HCT116 (cell line): ENCODE data around the gene TLCD5. TPM values are rescaled to one million over a fixed set of nuclear protein-coding genes. Genes with fewer than 3 reads are reported as not detected.
A peak's percentile ranks its signal among the peaks of the same experiment; 100 is the strongest.

Experiments used
- ATAC-seq: fragments of 200-7000 bp; cut with Tn5 transposase; 2 replicates; pipeline ENCODE4 v1.9.1; 2020; ENCODE audit warnings: mild to moderate bottlenecking, moderate library complexity
- BruUV-seq: library from RNA; stranded (reverse); fragments of 400-500 nt; replicated peaks from 2 replicates; lab custom pipeline; 2021; lab: Mats Ljungman, UMichigan
- CTCF ChIA-PET: fragments of 300-600 bp; sonication (Branson Sonifier 250); formaldehyde crosslinking; loops from one replicate; lab custom pipeline; 2021; ENCODE audit warnings: antibody characterized with exemption; lab: Charles Lee
- POLR2A ChIA-PET: fragments of 300-600, 350-600 bp; sonication (Branson Sonifier 250); formaldehyde crosslinking; loops from one replicate; lab custom pipeline; 2021; ENCODE audit warnings: antibody characterized with exemption; lab: Charles Lee
- RAD21 ChIA-PET, 2 experiments: fragments of 300-600 bp; sonication (Branson Sonifier 250); formaldehyde crosslinking; loops; one replicate each; lab custom pipeline; 2023; ENCODE audit warnings: low total read pairs in 2 of 2; ENCODE audit not compliant: uncharacterized antibody in 2 of 2, unreplicated experiment in 2 of 2, low non-redundant PET in 1 of 2; lab: Charles Lee
- DNase-seq: peaks from one replicate; pipeline ENCODE4 v3.0.0-alpha.2; 2010; ENCODE audit warnings: low read depth, low spot score
- H2AFZ ChIP-seq: fragments of 200-600 bp; shearing (Covaris generic), sonication (generic); 2 replicates; pipeline ENCODE4 v1.6.1; 2017; ENCODE audit warnings: low read depth, mixed run types, mixed read lengths, antibody characterized with exemption, low read length; ENCODE audit not compliant: poor library complexity, severe bottlenecking
- H3K27ac ChIP-seq: 2 replicates; pipeline ENCODE4 v1.5.1; 2012; ENCODE audit warnings: low read depth, low read length
- H3K27me3 ChIP-seq: fragments of 200-600 bp; sonication (generic); 2 replicates; pipeline ENCODE4 v1.6.1; 2016; ENCODE audit warnings: mixed run types, low read length, mixed read lengths; ENCODE audit not compliant: insufficient read depth
- H3K36me3 ChIP-seq, 2 experiments: fragments of 200-500 bp in 1 of 2; fragments of 200-600 bp in 1 of 2; sonication (Bioruptor generic) in 1 of 2; sonication (generic) in 1 of 2; 2 replicates each; pipeline versions ENCODE4 v1.5.1 to v1.6.1; 2014 to 2016; ENCODE audit warnings: low read length in 2 of 2, inconsistent platforms in 1 of 2, mixed read lengths in 1 of 2, mixed run types in 1 of 2; ENCODE audit not compliant: insufficient read depth in 2 of 2, control insufficient read depth in 1 of 2
- H3K4me1 ChIP-seq, 2 experiments: fragments of 200-600 bp in 1 of 2; sonication (generic) in 1 of 2; 2 replicates each; pipeline versions ENCODE4 v1.5.1 to v1.6.1; 2012 to 2017; ENCODE audit warnings: low read length in 2 of 2, inconsistent platforms in 1 of 2, mild to moderate bottlenecking in 1 of 2, mixed read lengths in 1 of 2, mixed run types in 1 of 2, moderate library complexity in 1 of 2; ENCODE audit not compliant: insufficient read depth in 2 of 2, control insufficient read depth in 1 of 2
- H3K4me2 ChIP-seq: fragments of 200-600 bp; sonication (generic); 2 replicates; pipeline ENCODE4 v1.6.1; 2017; ENCODE audit warnings: mixed run types, low read length, mixed read lengths
- H3K4me3 ChIP-seq, 2 experiments: fragments of 200-600 bp in 1 of 2; sonication (generic) in 1 of 2; replicated peaks in 1 of 2; 2 replicates each; pipeline ENCODE4 v1.5.1; 2011 to 2016; ENCODE audit warnings: low read length in 2 of 2, control low read depth in 1 of 2, low read depth in 1 of 2, mild to moderate bottlenecking in 1 of 2, mixed read lengths in 1 of 2, mixed run types in 1 of 2
- H3K79me2 ChIP-seq: fragments of 200-600 bp; sonication (generic); 2 replicates; pipeline ENCODE4 v1.6.1; 2017; ENCODE audit warnings: mild to moderate bottlenecking, mixed run types, low read length, moderate library complexity, mixed read lengths; ENCODE audit not compliant: insufficient read depth
- H3K9ac ChIP-seq: fragments of 200-600 bp; sonication (generic); 2 replicates; pipeline ENCODE4 v1.6.1; 2016; ENCODE audit warnings: low read length, mixed read lengths
- H3K9me2 ChIP-seq: fragments of 200-600 bp; sonication (generic), shearing (Covaris generic); 2 replicates; pipeline ENCODE4 v1.6.1; 2017; ENCODE audit warnings: mixed run types, mild to moderate bottlenecking, moderate library complexity; ENCODE audit not compliant: insufficient read depth
- H3K9me3 ChIP-seq, 2 experiments: fragments of 200-500 bp in 1 of 2; fragments of 200-600 bp in 1 of 2; sonication (Bioruptor generic) in 1 of 2; sonication (generic) in 1 of 2; 2 replicates each; pipeline ENCODE4 v1.6.1; 2014 to 2017; ENCODE audit warnings: low read length in 2 of 2, mixed read lengths in 2 of 2, inconsistent platforms in 1 of 2, low read depth in 1 of 2, mild to moderate bottlenecking in 1 of 2, mixed run types in 1 of 2, moderate library complexity in 1 of 2; ENCODE audit not compliant: control insufficient read depth in 1 of 2, insufficient read depth in 1 of 2
- H4K20me1 ChIP-seq: fragments of 200-600 bp; sonication (generic), shearing (Covaris generic); 2 replicates; pipeline ENCODE4 v1.6.1; 2017; ENCODE audit warnings: mixed run types, mild to moderate bottlenecking, moderate library complexity; ENCODE audit not compliant: insufficient read depth
- ATF3 ChIP-seq: IDR thresholded peaks from 2 replicates; pipeline ENCODE4 v1.6.1; 2012
- CBX3 ChIP-seq: IDR thresholded peaks from 2 replicates; pipeline ENCODE4 v1.6.1; 2012; ENCODE audit warnings: low read depth
- CEBPB ChIP-seq: IDR thresholded peaks from 2 replicates; pipeline ENCODE4 v1.6.1; 2012; ENCODE audit warnings: low read depth
- CTCF ChIP-seq, 3 experiments: fragments of 200-600 bp in 1 of 3; sonication (generic) in 1 of 3; IDR thresholded peaks in 2 of 3; conservative IDR thresholded peaks in 1 of 3; 2 replicates each; pipeline ENCODE4 v1.5.1; 2012 to 2017; ENCODE audit warnings: low read depth in 2 of 3, low read length in 2 of 3, antibody characterized with exemption in 1 of 3, borderline replicate concordance in 1 of 3, control low read depth in 1 of 3, mild to moderate bottlenecking in 1 of 3, mixed read lengths in 1 of 3, mixed run types in 1 of 3, moderate library complexity in 1 of 3; ENCODE audit not compliant: insufficient read depth in 1 of 3
- EGR1 ChIP-seq: IDR thresholded peaks from 2 replicates; pipeline ENCODE4 v1.6.1; 2012; ENCODE audit warnings: low read depth
- ELF1 ChIP-seq: IDR thresholded peaks from 2 replicates; pipeline ENCODE4 v1.6.1; 2012; ENCODE audit warnings: low read depth, borderline replicate concordance
- EZH2 ChIP-seq: fragments of 200-600 bp; sonication (generic); IDR thresholded peaks from 2 replicates; pipeline ENCODE4 v1.6.1; 2017; ENCODE audit warnings: antibody characterized with exemption, mixed run types
- EZH2phosphoT487 ChIP-seq: fragments of 200-600 bp; IDR thresholded peaks from 2 replicates; pipeline ENCODE4 v1.6.1; 2018; ENCODE audit warnings: antibody characterized with exemption, borderline replicate concordance
- FOSL1 ChIP-seq: IDR thresholded peaks from 2 replicates; pipeline ENCODE4 v1.6.1; 2012; ENCODE audit warnings: low read depth
- JUND ChIP-seq: IDR thresholded peaks from 2 replicates; pipeline ENCODE4 v1.6.1; 2012
- MAX ChIP-seq: IDR thresholded peaks from 2 replicates; pipeline ENCODE4 v1.6.1; 2012
- POLR2A ChIP-seq: IDR thresholded peaks from 2 replicates; pipeline ENCODE4 v1.7.0; 2011; ENCODE audit warnings: borderline replicate concordance; ENCODE audit not compliant: insufficient read depth, insufficient read length; ENCODE audit errors: extremely low read depth
- POLR2AphosphoS5 ChIP-seq: IDR thresholded peaks from 2 replicates; pipeline ENCODE4 v1.6.1; 2011; ENCODE audit warnings: mild to moderate bottlenecking, low read depth, low read length, moderate library complexity
- RAD21 ChIP-seq: IDR thresholded peaks from 2 replicates; pipeline ENCODE4 v1.6.1; 2012; ENCODE audit warnings: low read depth, mild to moderate bottlenecking
- REST ChIP-seq: IDR thresholded peaks from 2 replicates; pipeline ENCODE4 v1.6.1; 2012; ENCODE audit warnings: low read depth
- SIN3A ChIP-seq: IDR thresholded peaks from 2 replicates; pipeline ENCODE4 v1.6.1; 2012; ENCODE audit warnings: low read depth
- SP1 ChIP-seq: IDR thresholded peaks from 2 replicates; pipeline ENCODE4 v1.6.1; 2012; ENCODE audit warnings: low read depth
- SRF ChIP-seq: IDR thresholded peaks from 2 replicates; pipeline ENCODE4 v1.6.1; 2012; ENCODE audit warnings: low read depth
- TCF7L2 ChIP-seq: IDR thresholded peaks from 2 replicates; pipeline ENCODE4 v1.7.0; 2011; ENCODE audit warnings: borderline replicate concordance, inconsistent platforms; ENCODE audit not compliant: insufficient read depth, insufficient read length; ENCODE audit errors: extremely low read depth
- YY1 ChIP-seq: IDR thresholded peaks from 2 replicates; pipeline ENCODE4 v1.6.1; 2011; ENCODE audit warnings: low read length, low read depth, moderate library complexity, mild to moderate bottlenecking; ENCODE audit not compliant: insufficient replicate concordance; ENCODE audit errors: extremely low read depth
- ZFX ChIP-seq: fragments of 450-650 bp; IDR thresholded peaks from 2 replicates; pipeline ENCODE4 v1.6.1; 2017
- ZNF274 ChIP-seq: fragments of 200-500 bp; sonication (Bioruptor generic); IDR thresholded peaks from 2 replicates; pipeline ENCODE4 v1.6.1; 2014; ENCODE audit warnings: mild to moderate bottlenecking, low read depth, low read length, inconsistent platforms
- intact Hi-C: fragments of 100-400 bp; cut with micrococcal nuclease; formaldehyde crosslinking; loops from 2 replicates; pipeline ENCODE4 v1.10.0; 2022
- total RNA-seq: library from RNA; stranded (reverse); gene quantifications from one replicate; pipeline ENCODE4 v1.2.1, GENCODE V29; 2021; ENCODE audit not compliant: unreplicated experiment

The TLCD5 gene
- total RNA-seq, 1 experiment from 2014 or later: 9.1 TPM

- H3K4me3 ChIP-seq: peak overlapping the region in 1 of 2 experiments; percentile 18; a peak in 1 of 4 replicates
- H3K9me3 ChIP-seq: no peaks in the 10 kb centered on the region
- no peaks in the 10 kb centered on the region for H3K27me3 ChIP-seq
- intact Hi-C loops: no loop called here
- H3K36me3 ChIP-seq: no peaks in the 10 kb centered on the region
- H3K9ac ChIP-seq: peak overlapping the region; percentile 41
- no TSS peak for BruUV-seq
- POLR2A ChIA-PET: interaction anchor here (0.6 to 0.8 kb wide), 2 partner anchors 22 to 70 kb away, joined by 3 read pairs; no protein-coding TSS in a partner anchor
- peaks cover 20 to 73% of the 10 kb centered on the region in 2 experiments for H3K4me1 ChIP-seq
- peak; percentile 70 for DNase-seq
- peak overlapping the region; percentile 55 for H2AFZ ChIP-seq
- peak; percentile 77 for ATAC-seq
- H3K79me2 ChIP-seq: no peaks in the 10 kb centered on the region
- no peaks in the 10 kb centered on the region for H4K20me1 ChIP-seq
- no peaks in the 10 kb centered on the region for H3K9me2 ChIP-seq
- CTCF ChIA-PET: interaction anchor here (1.0 to 11.3 kb wide), 3 partner anchors 11 to 72 kb away, joined by 3 to 240 read pairs (median 7); partner anchors contain the start of gene POU2F3
- RAD21 ChIA-PET: no interaction called here
- H3K4me2 ChIP-seq: peak overlapping the region; percentile 72
- no peak overlapping the region; the same call in 1 of the 2 replicates for H3K27ac ChIP-seq
- no peak for TF ChIP-seq EZH2
- no peak for TF ChIP-seq SIN3A
- TF ChIP-seq CBX3: peak; percentile 90; the same call in 1 of the 2 replicates
- TF ChIP-seq FOSL1: peak; percentile 47
- TF ChIP-seq POLR2AphosphoS5: peak; percentile 26; the same call in 1 of the 2 replicates
- peak; percentile 41; the same call in 1 of the 2 replicates for TF ChIP-seq SP1
- TF ChIP-seq CEBPB: no peak
- no peak for TF ChIP-seq POLR2A
- TF ChIP-seq YY1: no peak
- TF ChIP-seq SRF: no peak
- TF ChIP-seq JUND: no peak; the same call in 1 of the 2 replicates
- TF ChIP-seq ATF3: no peak
- peak; percentile 30 to 77 (median 61); a peak in 4 of 6 replicates for TF ChIP-seq CTCF (IDR thresholded peaks at IDR 0.05 in 2 of 3, conservative IDR thresholded peaks at IDR 0.05 in 1 of 3; ENCODE audit: borderline replicate concordance in 1 of 3, insufficient read depth in 1 of 3, low read depth in 2 of 3, low read length in 2 of 3)
- no peak for TF ChIP-seq ELF1
- TF ChIP-seq EGR1: no peak
- TF ChIP-seq RAD21: peak; percentile 44
- TF ChIP-seq TCF7L2: no peak
- TF ChIP-seq ZFX: no peak
- TF ChIP-seq MAX: peak; percentile 64; the same call in 1 of the 2 replicates
- no peak for TF ChIP-seq REST
- no peak for TF ChIP-seq EZH2phosphoT487
- TF ChIP-seq ZNF274: no peak
These were observed 18.4 kb upstream of the TLCD5 start for GRCh38 chr11:120306519-120307242.
